HepG2 (cell line): Measurements from ENCODE around the gene SERTAD3. TPM values are rescaled to one million over a fixed set of nuclear protein-coding genes. Genes with fewer than 3 reads are reported as not detected.

Source experiments
- DR1 ChIP-seq: sonication (generic); formaldehyde crosslinking; IDR thresholded peaks from 2 replicates; pipeline ENCODE4 v1.8.0; 2021; ENCODE audit warnings: mild to moderate bottlenecking, missing genetic modification reagents, inconsistent platforms
- GABPA ChIP-seq, 2 experiments: IDR thresholded peaks; 2 replicates each; pipeline ENCODE4 v1.6.1; 2011 to 2016; ENCODE audit warnings: low read depth in 2 of 2, low read length in 1 of 2, missing biosample characterization in 1 of 2, missing genetic modification characterization in 1 of 2
- HDAC2 ChIP-seq: sonication (generic); formaldehyde crosslinking; IDR thresholded peaks from 2 replicates; pipeline ENCODE4 v1.4.0; 2020; ENCODE audit warnings: missing genetic modification reagents
- HDAC6 ChIP-seq: fragments of 200-600 bp; sonication (generic); IDR thresholded peaks from 2 replicates; pipeline ENCODE4 v1.7.0; 2017; ENCODE audit warnings: mild to moderate bottlenecking, antibody characterized with exemption, low read length, low read depth
- KIAA2018 ChIP-seq: sonication (generic); formaldehyde crosslinking; IDR thresholded peaks from 2 replicates; pipeline ENCODE4 v1.5.0; 2020; ENCODE audit warnings: mild to moderate bottlenecking, missing genetic modification reagents, borderline replicate concordance
- MAFF ChIP-seq: IDR thresholded peaks from 2 replicates; pipeline ENCODE4 v1.6.1; 2011; ENCODE audit warnings: low read depth, low read length, improper control_type of control experiment
- NAIF1 ChIP-seq: sonication (generic); formaldehyde crosslinking; IDR thresholded peaks from 2 replicates; pipeline ENCODE4 v1.5.0; 2020; ENCODE audit warnings: mild to moderate bottlenecking, missing genetic modification reagents, borderline replicate concordance
- PHF5A ChIP-seq: IDR thresholded peaks from one replicate; pipeline ENCODE4 v1.6.1; 2018; ENCODE audit warnings: low read depth, missing genetic modification reagents; ENCODE audit not compliant: unreplicated experiment
- SMARCC2 ChIP-seq: fragments of 450-650 bp; IDR thresholded peaks from 2 replicates; pipeline ENCODE4 v1.6.1; 2017; ENCODE audit warnings: antibody characterized with exemption, mild to moderate bottlenecking
- SP4 ChIP-seq: sonication (generic); formaldehyde crosslinking; IDR thresholded peaks from 2 replicates; pipeline ENCODE4 v1.8.1; 2023; ENCODE audit warnings: mild to moderate bottlenecking, missing genetic modification reagents
- SPEN ChIP-seq: sonication (generic); formaldehyde crosslinking; IDR thresholded peaks from 2 replicates; pipeline ENCODE4 v1.5.1; 2020; ENCODE audit warnings: low read depth, mild to moderate bottlenecking, missing genetic modification reagents
- ZC3H13 ChIP-seq: sonication (generic); formaldehyde crosslinking; IDR thresholded peaks from 2 replicates; pipeline ENCODE4 v1.8.1; 2023; ENCODE audit warnings: mild to moderate bottlenecking, missing genetic modification reagents, moderate library complexity
- ZFAT ChIP-seq: sonication (generic); formaldehyde crosslinking; conservative IDR thresholded peaks from 2 replicates; pipeline ENCODE4 v1.8.1; 2023; ENCODE audit warnings: missing genetic modification reagents, inconsistent platforms
- ZFP90 ChIP-seq: sonication (generic); formaldehyde crosslinking; IDR thresholded peaks from 2 replicates; pipeline ENCODE4 v1.8.0; 2022; ENCODE audit warnings: missing genetic modification reagents, mild to moderate bottlenecking, inconsistent platforms, borderline replicate concordance
- ZNF10 ChIP-seq: sonication (generic); formaldehyde crosslinking; IDR thresholded peaks from 2 replicates; pipeline ENCODE4 v1.4.0; 2020; ENCODE audit warnings: mild to moderate bottlenecking, low read depth, missing genetic modification reagents, borderline replicate concordance
- ZNF224 ChIP-seq: sonication (generic); formaldehyde crosslinking; IDR thresholded peaks from 2 replicates; pipeline ENCODE4 v1.5.0; 2020; ENCODE audit warnings: mild to moderate bottlenecking, missing genetic modification reagents
- ZNF333 ChIP-seq: sonication (generic); formaldehyde crosslinking; IDR thresholded peaks from 2 replicates; pipeline ENCODE4 v1.4.0; 2020; ENCODE audit warnings: mild to moderate bottlenecking, missing genetic modification reagents, borderline replicate concordance
- ZNF543 ChIP-seq: sonication (generic); formaldehyde crosslinking; IDR thresholded peaks from 2 replicates; pipeline ENCODE4 v1.4.0; 2020; ENCODE audit warnings: mild to moderate bottlenecking, missing genetic modification reagents
- ZNF678 ChIP-seq: sonication (generic); formaldehyde crosslinking; IDR thresholded peaks from 2 replicates; pipeline ENCODE4 v1.4.0; 2020; ENCODE audit warnings: mild to moderate bottlenecking, missing genetic modification reagents
- ZNF737 ChIP-seq: sonication (generic); formaldehyde crosslinking; IDR thresholded peaks from 2 replicates; pipeline ENCODE4 v1.5.0; 2020; ENCODE audit warnings: missing genetic modification reagents, mild to moderate bottlenecking, borderline replicate concordance
- ZSCAN30 ChIP-seq: sonication (generic); formaldehyde crosslinking; IDR thresholded peaks from 2 replicates; pipeline ENCODE4 v1.5.0; 2020; ENCODE audit warnings: mild to moderate bottlenecking, missing genetic modification reagents
- polyA plus RNA-seq, 8 experiments: library from polyadenylated mRNA; depleted of rRNA in 3 of 8; stranded (reverse) in 7 of 8; unstranded in 1 of 8; fragments of >200 nt; fragmentation: Illumina TruSeq in 4 of 8; extraction: Trizol in 4 of 8; gene quantifications; 2 replicates each; pipeline versions ENCODE4 v1.2.1 to v1.2.3, GENCODE V29; 2011 to 2016; ENCODE audit warnings: low read depth in 4 of 8, missing spikeins in 1 of 8, mixed read lengths in 1 of 8; ENCODE audit not compliant: insufficient read depth in 1 of 8
- total RNA-seq, 5 experiments: library from RNA; depleted of rRNA; stranded (reverse); fragments of >200 nt; fragmentation: Illumina TruSeq; extraction: Trizol; gene quantifications; 2 replicates each; pipeline ENCODE4 v1.2.3, GENCODE V29; 2016; ENCODE audit warnings: low read depth in 1 of 5

Gene SERTAD3
- total and polyA plus RNA-seq, 2 of the 13 experiments (the other 11 are each of a cell fraction or from before 2014, with no cell fraction given): 9.6 to 16.9 TPM

GRCh38 chr19:40420766-40421765 lies 23.1 kb downstream of the SERTAD3 start (continued):
- TF ChIP-seq GABPA (IDR thresholded peaks at IDR 0.05; ENCODE audit: low read depth, low read length): peak; percentile 39
- TF ChIP-seq GABPA (CRISPR knock-in tag; IDR thresholded peaks at IDR 0.05; ENCODE audit: low read depth): peak; percentile 58
- TF ChIP-seq SP4 (CRISPR knock-in tag): peak; percentile 86
- peak; percentile 80; the same call in 1 of the 2 replicates for TF ChIP-seq DR1
- TF ChIP-seq ZNF543: no peak
- TF ChIP-seq PHF5A (CRISPR knock-in tag): peak; percentile 3
- no peak for TF ChIP-seq ZNF678 (CRISPR knock-in tag)
- no peak for TF ChIP-seq SMARCC2
- peak; percentile 97 for TF ChIP-seq ZC3H13 (CRISPR knock-in tag)
- TF ChIP-seq ZFP90 (CRISPR knock-in tag): no peak; the same call in none of the 2 replicates
- no peak for TF ChIP-seq ZNF10
- no peak for TF ChIP-seq HDAC6
- TF ChIP-seq ZSCAN30: no peak
- TF ChIP-seq MAFF: no peak
- TF ChIP-seq NAIF1 (CRISPR knock-in tag): no peak
- TF ChIP-seq ZFAT (CRISPR knock-in tag): 0 out of 2 replicates have a peak, but pooled peaks have one; percentile 19
- peak; percentile 84 for TF ChIP-seq SPEN (CRISPR knock-in tag)
- 0 out of 2 replicates have a peak, but pooled peaks have one; percentile 82 for TF ChIP-seq ZNF224 (CRISPR knock-in tag)
- peak; percentile 90; the same call in 1 of the 2 replicates for TF ChIP-seq ZNF333 (CRISPR knock-in tag)
- no peak; the same call in 1 of the 2 replicates for TF ChIP-seq KIAA2018 (CRISPR knock-in tag)
- peak; percentile 34; the same call in 1 of the 2 replicates for TF ChIP-seq HDAC2 (CRISPR knock-in tag)
- TF ChIP-seq ZNF737 (CRISPR knock-in tag): no peak
